Subcutaneous abdominal adipose tissue (tissue), 5 donors: ENCODE measurements around the gene SEC24C.

Source experiments
- H3K27ac ChIP-seq: one replicate; pipeline ENCODE4 v1.7.0; 2013; ENCODE audit warnings: low read depth, mild to moderate bottlenecking, inconsistent platforms, low read length, moderate library complexity
- H3K27me3 ChIP-seq, 5 donors: one replicate each; pipeline ENCODE4 v1.7.0; 2013; ENCODE audit warnings: low read length in 5 of 5, inconsistent platforms in 1 of 5; ENCODE audit not compliant: control insufficient read depth in 5 of 5, insufficient read depth in 4 of 5
- H3K36me3 ChIP-seq, 5 donors: one replicate each; pipeline ENCODE4 v1.7.0; 2013; ENCODE audit warnings: low read length in 5 of 5; ENCODE audit not compliant: control insufficient read depth in 5 of 5, insufficient read depth in 5 of 5
- H3K4me1 ChIP-seq, 5 donors: one replicate each; pipeline ENCODE4 v1.7.0; 2013; ENCODE audit warnings: low read length in 5 of 5, mild to moderate bottlenecking in 3 of 5, moderate library complexity in 1 of 5; ENCODE audit not compliant: control insufficient read depth in 5 of 5, insufficient read depth in 5 of 5
- H3K4me3 ChIP-seq, 5 donors: one replicate each; pipeline ENCODE4 v1.7.0; 2013; ENCODE audit warnings: low read length in 5 of 5, low read depth in 1 of 5
- H3K9ac ChIP-seq, 5 donors: one replicate each; pipeline ENCODE4 v1.7.0; 2013; ENCODE audit warnings: low read length in 5 of 5, mild to moderate bottlenecking in 4 of 5, moderate library complexity in 3 of 5
- H3K9me3 ChIP-seq, 5 donors: one replicate each; pipeline ENCODE4 v1.7.0; 2013; ENCODE audit warnings: low read length in 5 of 5; ENCODE audit not compliant: control insufficient read depth in 5 of 5
- donor health status: healthy.
- donor health status: healthy.
- donor health status: healthy.
- donor health status: healthy.
- donor health status: healthy.

Gene SEC24C

GRCh38 chr10:73769396-73769795 is 25.2 kb downstream of the SEC24C start:
- Histone ChIP-seq H3K4me3 (no peak overlapping the region), H3K27me3 (no peaks in the 10 kb centered on the region), H3K27ac (no peak overlapping the region), H3K9ac (no peak overlapping the region), H3K4me1 (peaks cover 6 to 25% (median 23%) of the 10 kb centered on the region in 5 donors), H3K9me3 (no peaks in the 10 kb centered on the region), H3K36me3 (peaks cover 25 to 69% (median 68%) of the 10 kb centered on the region in 5 donors)

GRCh38 chr10:73771722-73772280 is 27.6 kb downstream of the SEC24C start:
- no peaks in the 10 kb centered on the region for H3K9me3 ChIP-seq
- peak overlapping the region; percentile 54 to 94 (median 89) for H3K4me3 ChIP-seq
- H3K36me3 ChIP-seq = peaks cover 16 to 63% (median 52%) of the 10 kb centered on the region in 5 donors
- peaks cover 10 to 39% (median 33%) of the 10 kb centered on the region in 5 donors for H3K4me1 ChIP-seq
- H3K27ac ChIP-seq = peak overlapping the region; percentile 95
- peak overlapping the region; percentile 48 to 93 (median 87) for H3K9ac ChIP-seq
- no peaks in the 10 kb centered on the region for H3K27me3 ChIP-seq

- Histone ChIP-seq H3K9ac (peak overlapping the region; percentile 33 to 93 (median 87)), H3K4me3 (peak overlapping the region; percentile 88 to 94 (median 90)), H3K27ac (peak overlapping the region; percentile 95), H3K36me3 (peaks cover 13 to 59% (median 48%) of the 10 kb centered on the region in 5 donors), H3K9me3 (no peaks in the 10 kb centered on the region), H3K4me1 (peaks cover 10 to 39% (median 33%) of the 10 kb centered on the region in 5 donors), H3K27me3 (no peaks in the 10 kb centered on the region)
These were observed 28.3 kb downstream of the SEC24C start for GRCh38 chr10:73772281-73773151.

GRCh38 chr10:73773152-73773879 is 29.1 kb downstream of the SEC24C start:
- Histone ChIP-seq H3K4me1 (peaks cover 10 to 39% (median 33%) of the 10 kb centered on the region in 5 donors), H3K27ac (peak overlapping the region; percentile 95), H3K27me3 (no peaks in the 10 kb centered on the region), H3K36me3 (peaks cover 13 to 59% (median 40%) of the 10 kb centered on the region in 5 donors), H3K9ac (peak overlapping the region; percentile 33 to 93 (median 87)), H3K9me3 (no peaks in the 10 kb centered on the region), H3K4me3 (peak overlapping the region; percentile 88 to 94 (median 90))

- Histone ChIP-seq H3K9ac (peak overlapping the region; percentile 11 to 48 (median 26)), H3K4me1 (peaks cover 10 to 39% (median 34%) of the 10 kb centered on the region in 5 donors), H3K9me3 (no peaks in the 10 kb centered on the region), H3K4me3 (peak overlapping the region in 3 of 5 donors; percentile 39 to 93 (median 48)), H3K27me3 (no peaks in the 10 kb centered on the region), H3K27ac (no peak overlapping the region), H3K36me3 (peaks cover 13 to 51% (median 33%) of the 10 kb centered on the region in 5 donors)
These were observed 30.5 kb downstream of the SEC24C start for GRCh38 chr10:73774637-73775036.

GRCh38 chr10:73779018-73779417 is 34.8 kb downstream of the SEC24C start:
- H3K27me3 ChIP-seq = no peaks in the 10 kb centered on the region
- H3K4me3 ChIP-seq = no peak overlapping the region
- peaks cover 4 to 36% (median 18%) of the 10 kb centered on the region in 5 donors for H3K36me3 ChIP-seq
- no peak overlapping the region for H3K9ac ChIP-seq
- H3K27ac ChIP-seq = no peak overlapping the region
- peaks cover 11 to 51% (median 39%) of the 10 kb centered on the region in 5 donors for H3K4me1 ChIP-seq
- H3K9me3 ChIP-seq = no peaks in the 10 kb centered on the region

GRCh38 chr10:73779539-73780197 is 35.5 kb downstream of the SEC24C start:
- Histone ChIP-seq H3K9ac (no peak overlapping the region), H3K36me3 (peaks cover 4 to 34% (median 18%) of the 10 kb centered on the region in 5 donors), H3K4me3 (no peak overlapping the region), H3K27me3 (no peaks in the 10 kb centered on the region), H3K9me3 (no peaks in the 10 kb centered on the region), H3K27ac (no peak overlapping the region), H3K4me1 (peaks cover 9 to 45% (median 34%) of the 10 kb centered on the region in 5 donors)

- Histone ChIP-seq H3K27ac (no peak overlapping the region), H3K9ac (no peak overlapping the region), H3K4me1 (peaks cover 7 to 43% (median 33%) of the 10 kb centered on the region in 5 donors), H3K4me3 (no peak overlapping the region), H3K27me3 (no peaks in the 10 kb centered on the region), H3K9me3 (no peaks in the 10 kb centered on the region), H3K36me3 (peaks cover 4 to 28% (median 18%) of the 10 kb centered on the region in 5 donors)
These were observed 36.1 kb downstream of the SEC24C start for GRCh38 chr10:73780301-73780700.

- no peaks in the 10 kb centered on the region for H3K9me3 ChIP-seq
- H3K36me3 ChIP-seq = peaks cover 4 to 22% (median 11%) of the 10 kb centered on the region in 5 donors
- H3K27ac ChIP-seq = peak overlapping the region; percentile 3
- peaks cover 7 to 44% (median 33%) of the 10 kb centered on the region in 5 donors for H3K4me1 ChIP-seq
- H3K4me3 ChIP-seq = peak overlapping the region; percentile 82 to 96 (median 88)
- peak overlapping the region in 4 of 5 donors; percentile 88 to 96 (median 92) for H3K9ac ChIP-seq
- no peaks in the 10 kb centered on the region for H3K27me3 ChIP-seq
These were observed 36.8 kb downstream of the SEC24C start for GRCh38 chr10:73780966-73781365.
